Nephron (organoid): Measurements from ENCODE around the gene FGFBP1.
A peak's percentile ranks its signal among the peaks of the same experiment; 100 is the strongest.

Source experiments
- H3K27ac Mint-ChIP-seq, 3 experiments: 2 replicates each; pipeline ENCODE4 v1.8.0; 2020; ENCODE audit warnings: mixed read lengths in 3 of 3, mild to moderate bottlenecking in 2 of 3, moderate library complexity in 1 of 3
- H3K27me3 Mint-ChIP-seq: 2 replicates; pipeline ENCODE4 v1.8.0; 2021; ENCODE audit warnings: low read depth, mild to moderate bottlenecking, moderate library complexity, mixed read lengths
- H3K36me3 Mint-ChIP-seq: 2 replicates; pipeline ENCODE4 v1.8.0; 2020; ENCODE audit warnings: low read depth, mixed read lengths
- H3K4me1 Mint-ChIP-seq: 2 replicates; pipeline ENCODE4 v1.8.0; 2020; ENCODE audit warnings: mixed read lengths
- H3K4me3 Mint-ChIP-seq, 3 experiments: 2 replicates each; pipeline ENCODE4 v1.8.0; 2020; ENCODE audit warnings: mild to moderate bottlenecking in 3 of 3, mixed read lengths in 3 of 3, moderate library complexity in 2 of 3
- H3K9me3 Mint-ChIP-seq: 2 replicates; pipeline ENCODE4 v1.8.0; 2020; ENCODE audit warnings: mixed read lengths
- TF ChIP-seq, protein P1 (sequence below), 3 experiments: fragments of 200-600 bp; sonication (generic); IDR thresholded peaks; one replicate each; pipeline ENCODE4 v1.5.0; 2021; ENCODE audit warnings: antibody characterized with exemption in 3 of 3; ENCODE audit not compliant: unreplicated experiment in 3 of 3

FGFBP1 gene

DNA sequence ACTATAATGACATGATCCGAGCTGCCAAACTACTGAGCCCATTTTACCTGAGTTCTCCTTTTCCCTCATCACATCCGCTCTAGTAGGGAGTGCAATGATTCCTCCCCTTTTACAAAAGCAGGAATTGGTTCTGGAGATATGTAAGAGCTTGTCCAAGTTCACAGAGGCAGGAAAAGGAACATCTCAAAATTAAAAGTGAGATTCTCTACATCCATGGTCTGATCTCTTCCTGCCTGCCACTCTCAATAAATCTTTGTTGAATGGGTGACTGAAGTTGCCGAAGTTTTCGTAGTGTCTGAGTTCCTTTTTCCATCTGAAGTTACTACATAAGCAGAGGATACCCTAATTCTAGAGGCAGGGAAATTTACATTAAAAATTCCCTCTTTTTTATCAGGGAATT, at the start of gene FGFBP1:
Gene FGFBP1, minus strand, starts transcription at position 101 of the 400 bp plus-strand sequence. CDS start 2,108 bp downstream, outside the sequence.
- Mint-ChIP-seq H3K36me3 (no peaks in the 10 kb centered on the region), H3K27me3 (peaks cover 12% of the 10 kb centered on the region), H3K4me1 (peaks cover 5% of the 10 kb centered on the region), H3K4me3 (no peak within 1 kb of the TSS), H3K27ac (no peak within 1 kb of the TSS), H3K9me3 (no peaks in the 10 kb centered on the region)
- TF ChIP-seq, protein P1, sequence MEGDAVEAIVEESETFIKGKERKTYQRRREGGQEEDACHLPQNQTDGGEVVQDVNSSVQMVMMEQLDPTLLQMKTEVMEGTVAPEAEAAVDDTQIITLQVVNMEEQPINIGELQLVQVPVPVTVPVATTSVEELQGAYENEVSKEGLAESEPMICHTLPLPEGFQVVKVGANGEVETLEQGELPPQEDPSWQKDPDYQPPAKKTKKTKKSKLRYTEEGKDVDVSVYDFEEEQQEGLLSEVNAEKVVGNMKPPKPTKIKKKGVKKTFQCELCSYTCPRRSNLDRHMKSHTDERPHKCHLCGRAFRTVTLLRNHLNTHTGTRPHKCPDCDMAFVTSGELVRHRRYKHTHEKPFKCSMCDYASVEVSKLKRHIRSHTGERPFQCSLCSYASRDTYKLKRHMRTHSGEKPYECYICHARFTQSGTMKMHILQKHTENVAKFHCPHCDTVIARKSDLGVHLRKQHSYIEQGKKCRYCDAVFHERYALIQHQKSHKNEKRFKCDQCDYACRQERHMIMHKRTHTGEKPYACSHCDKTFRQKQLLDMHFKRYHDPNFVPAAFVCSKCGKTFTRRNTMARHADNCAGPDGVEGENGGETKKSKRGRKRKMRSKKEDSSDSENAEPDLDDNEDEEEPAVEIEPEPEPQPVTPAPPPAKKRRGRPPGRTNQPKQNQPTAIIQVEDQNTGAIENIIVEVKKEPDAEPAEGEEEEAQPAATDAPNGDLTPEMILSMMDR (IDR thresholded peaks at IDR 0.05; ENCODE audit: unreplicated experiment in 3 of 3): no peak

DNA sequence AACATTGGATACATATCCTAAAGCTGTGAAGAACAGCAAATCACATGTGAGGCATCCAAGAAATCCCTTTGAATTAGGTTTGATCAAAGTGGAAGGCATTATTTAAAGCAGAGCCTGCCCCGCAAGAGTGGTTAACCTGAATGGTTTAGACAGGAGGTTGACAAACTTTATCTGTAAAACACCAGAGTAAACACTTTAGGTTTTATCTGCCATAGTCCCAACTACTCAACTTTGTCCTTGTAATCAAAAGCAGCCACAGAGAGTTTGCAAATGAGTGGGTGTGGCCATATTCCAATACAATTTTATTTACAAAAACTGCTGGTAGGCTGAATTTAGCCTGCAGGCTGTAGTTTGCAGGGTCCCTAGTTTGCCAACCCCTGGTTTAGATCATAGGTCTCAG, 49.7 kb upstream of the FGFBP1 start:
- Mint-ChIP-seq H3K4me1 (peaks cover 6% of the 10 kb centered on the region), H3K4me3 (no peak overlapping the region), H3K36me3 (peaks cover 29% of the 10 kb centered on the region), H3K9me3 (no peaks in the 10 kb centered on the region), H3K27ac (no peak overlapping the region), H3K27me3 (peaks cover 5% of the 10 kb centered on the region)
- TF ChIP-seq, protein P1 (IDR thresholded peaks at IDR 0.05; ENCODE audit: unreplicated experiment in 3 of 3): no peak

DNA sequence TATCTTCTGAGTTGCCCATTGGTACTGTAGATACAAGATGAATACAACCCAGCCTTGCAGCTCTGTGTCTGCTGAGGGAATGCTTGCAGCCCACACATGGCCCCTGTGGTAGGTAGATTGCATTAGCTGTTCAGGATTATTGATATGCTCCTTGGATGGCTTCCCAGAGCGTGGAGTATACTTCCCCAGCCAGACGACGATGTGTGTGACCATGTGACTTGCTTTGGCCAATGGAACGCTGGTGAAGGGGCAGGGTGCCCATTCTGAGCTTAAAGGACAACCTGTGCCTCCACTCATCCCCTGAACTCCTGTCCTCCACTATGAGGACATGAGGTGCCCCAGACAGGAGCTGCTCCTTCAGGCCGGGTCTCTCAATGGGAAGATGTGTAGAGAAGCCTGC, 48.4 kb upstream of the FGFBP1 start:
- Mint-ChIP-seq H3K4me3 (no peak overlapping the region), H3K36me3 (peaks cover 34% of the 10 kb centered on the region), H3K9me3 (no peaks in the 10 kb centered on the region), H3K27ac (no peak overlapping the region), H3K4me1 (peaks cover 6% of the 10 kb centered on the region), H3K27me3 (peaks cover 5% of the 10 kb centered on the region)
- TF ChIP-seq, protein P1 (IDR thresholded peaks at IDR 0.05; ENCODE audit: unreplicated experiment in 3 of 3): no peak

DNA sequence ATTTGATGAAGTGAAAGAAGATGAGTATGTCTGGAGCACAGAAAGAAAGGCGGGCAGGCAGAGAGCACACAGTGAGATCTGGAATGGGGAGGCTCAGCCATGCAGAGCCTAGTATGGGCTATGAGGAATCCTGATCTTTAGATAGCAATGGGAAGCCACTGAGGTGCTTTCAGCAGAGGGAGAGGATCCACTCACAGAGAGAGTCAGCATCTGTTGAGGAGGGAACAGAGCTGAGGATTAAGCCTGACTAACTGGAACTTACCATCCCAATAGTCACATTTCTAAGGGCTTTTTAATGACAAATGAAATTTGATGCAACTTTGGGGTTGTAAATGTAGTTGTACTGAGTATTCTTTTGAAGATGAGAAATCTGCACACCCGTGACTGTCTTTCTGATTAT, 45.1 kb upstream of the FGFBP1 start:
- TF ChIP-seq, protein P1 (IDR thresholded peaks at IDR 0.05; ENCODE audit: unreplicated experiment in 3 of 3): no peak
- H3K36me3 Mint-ChIP-seq: peaks cover 35% of the 10 kb centered on the region

DNA sequence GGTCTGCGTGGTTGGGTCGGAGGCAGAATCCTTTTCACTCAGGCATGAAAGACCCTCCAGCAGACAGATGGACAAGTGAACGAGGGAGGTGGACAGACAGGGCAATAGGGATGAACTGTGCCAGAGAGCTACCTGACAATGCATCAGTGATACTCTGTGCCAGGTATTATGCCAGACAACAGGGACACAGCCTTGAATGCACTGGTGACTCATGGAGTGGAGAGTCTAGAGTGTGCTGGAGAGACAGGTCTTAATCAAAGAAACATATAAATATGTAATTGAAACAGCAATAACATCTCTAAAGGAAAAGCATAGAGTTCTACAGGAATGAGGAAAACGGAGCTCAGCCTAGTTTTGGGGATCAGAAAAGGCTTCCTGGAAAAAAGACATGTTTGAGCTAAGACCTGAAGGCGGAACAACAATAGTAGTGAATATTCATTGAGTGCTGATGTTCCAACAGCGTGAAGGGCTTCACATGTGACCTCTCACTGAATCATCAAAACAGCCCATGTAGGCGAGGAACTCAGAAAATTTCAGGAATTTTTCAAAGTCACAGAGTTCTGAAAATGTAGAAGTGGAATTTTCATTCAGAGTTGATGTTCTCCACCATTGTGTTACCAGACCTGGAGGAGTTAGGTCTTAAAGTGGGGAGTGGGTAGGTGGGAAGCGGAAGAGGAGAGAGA, 44.4 kb upstream of the FGFBP1 start:
- TF ChIP-seq, protein P1 (IDR thresholded peaks at IDR 0.05; ENCODE audit: unreplicated experiment in 3 of 3): no peak
- Mint-ChIP-seq H3K27ac (peak overlapping the region in 1 of 3 experiments; percentile 6), H3K4me1 (no peaks in the 10 kb centered on the region), H3K27me3 (no peaks in the 10 kb centered on the region), H3K36me3 (peaks cover 35% of the 10 kb centered on the region), H3K9me3 (no peaks in the 10 kb centered on the region), H3K4me3 (no peak overlapping the region)

More for the DNA sequence above, 45.1 kb upstream of the FGFBP1 start:
- Mint-ChIP-seq H3K4me1 (no peaks in the 10 kb centered on the region), H3K4me3 (no peak overlapping the region), H3K27me3 (no peaks in the 10 kb centered on the region), H3K9me3 (no peaks in the 10 kb centered on the region), H3K27ac (peak overlapping the region in 1 of 3 experiments; percentile 6)
